ENCODE data around the gene DHDH. TPM values are rescaled to one million over a fixed set of nuclear protein-coding genes. Genes with fewer than 3 reads are reported as not detected.
"Not testable (repeated sequence)": the region's sequence is repeated elsewhere in the genome, so short reads cannot be mapped to it uniquely, and the experiment has no call there.

The DHDH gene
- not detected in 2 replicates for total RNA-seq

DNA sequence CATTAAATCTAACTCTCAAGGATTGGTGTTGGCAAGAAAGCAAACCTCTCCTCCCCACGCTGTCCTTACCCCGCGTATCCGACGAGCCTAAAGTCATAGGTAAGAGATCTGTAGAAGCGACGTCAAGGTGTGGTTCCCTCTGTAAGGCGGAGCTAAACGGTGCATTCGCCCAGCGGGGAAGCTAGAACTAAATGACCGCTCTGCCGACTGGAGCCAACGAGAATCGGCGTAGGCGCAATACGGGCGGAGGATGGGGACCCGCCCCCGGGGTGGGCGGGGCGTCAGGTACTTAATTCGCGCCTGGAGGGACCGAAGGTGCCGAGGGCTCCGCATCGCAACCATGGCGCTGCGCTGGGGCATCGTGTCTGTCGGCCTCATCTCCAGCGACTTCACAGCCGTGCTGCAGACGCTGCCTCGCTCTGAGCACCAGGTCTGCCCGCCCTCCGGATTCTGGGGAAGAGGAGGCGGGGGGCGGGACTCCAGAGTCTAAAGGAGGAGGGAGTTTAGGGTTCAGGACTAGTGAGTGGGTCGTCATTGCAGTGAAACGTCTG lies at the start of gene DHDH:
DHDH (plus strand) TSS at position 318 of the 551 bp plus-strand sequence; CDS start at position 341, 23 bp downstream.
- DNase-seq (ENCODE audit: low read depth) = peak; percentile 40
- peak within 1 kb of the TSS; percentile 56 for H3K4me3 ChIP-seq (ENCODE audit: low read depth, low read length)
- TF ChIP-seq, protein P1, sequence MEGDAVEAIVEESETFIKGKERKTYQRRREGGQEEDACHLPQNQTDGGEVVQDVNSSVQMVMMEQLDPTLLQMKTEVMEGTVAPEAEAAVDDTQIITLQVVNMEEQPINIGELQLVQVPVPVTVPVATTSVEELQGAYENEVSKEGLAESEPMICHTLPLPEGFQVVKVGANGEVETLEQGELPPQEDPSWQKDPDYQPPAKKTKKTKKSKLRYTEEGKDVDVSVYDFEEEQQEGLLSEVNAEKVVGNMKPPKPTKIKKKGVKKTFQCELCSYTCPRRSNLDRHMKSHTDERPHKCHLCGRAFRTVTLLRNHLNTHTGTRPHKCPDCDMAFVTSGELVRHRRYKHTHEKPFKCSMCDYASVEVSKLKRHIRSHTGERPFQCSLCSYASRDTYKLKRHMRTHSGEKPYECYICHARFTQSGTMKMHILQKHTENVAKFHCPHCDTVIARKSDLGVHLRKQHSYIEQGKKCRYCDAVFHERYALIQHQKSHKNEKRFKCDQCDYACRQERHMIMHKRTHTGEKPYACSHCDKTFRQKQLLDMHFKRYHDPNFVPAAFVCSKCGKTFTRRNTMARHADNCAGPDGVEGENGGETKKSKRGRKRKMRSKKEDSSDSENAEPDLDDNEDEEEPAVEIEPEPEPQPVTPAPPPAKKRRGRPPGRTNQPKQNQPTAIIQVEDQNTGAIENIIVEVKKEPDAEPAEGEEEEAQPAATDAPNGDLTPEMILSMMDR (IDR thresholded peaks at IDR 0.05; ENCODE audit: insufficient read depth, low read depth, low read length) = no peak

DNA sequence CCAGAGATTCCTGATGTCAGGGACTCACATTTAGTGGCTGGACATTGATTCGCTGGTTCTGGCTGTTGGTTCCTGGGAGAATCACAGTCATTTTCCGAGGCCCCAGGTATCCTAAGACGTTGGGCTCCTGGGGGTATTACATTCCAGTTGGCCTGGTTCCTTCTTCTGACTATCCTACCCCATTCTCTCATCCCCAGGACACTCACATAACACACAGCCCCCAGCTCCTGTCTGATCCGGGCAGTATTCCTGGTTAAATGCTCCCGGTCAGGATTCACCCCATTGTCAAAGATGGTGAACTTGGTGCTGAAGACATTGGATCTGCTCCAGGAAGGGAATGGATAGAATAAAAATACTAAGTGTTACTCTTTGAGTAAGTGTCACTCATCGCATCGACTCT lies 49.8 kb upstream of the DHDH start:
- H3K4me3 ChIP-seq (ENCODE audit: low read depth, low read length) = no peak overlapping the region
- TF ChIP-seq, protein P1 (IDR thresholded peaks at IDR 0.05; ENCODE audit: insufficient read depth, low read depth, low read length) = no peak
- DNase-seq (ENCODE audit: low read depth) = no peak

DNA sequence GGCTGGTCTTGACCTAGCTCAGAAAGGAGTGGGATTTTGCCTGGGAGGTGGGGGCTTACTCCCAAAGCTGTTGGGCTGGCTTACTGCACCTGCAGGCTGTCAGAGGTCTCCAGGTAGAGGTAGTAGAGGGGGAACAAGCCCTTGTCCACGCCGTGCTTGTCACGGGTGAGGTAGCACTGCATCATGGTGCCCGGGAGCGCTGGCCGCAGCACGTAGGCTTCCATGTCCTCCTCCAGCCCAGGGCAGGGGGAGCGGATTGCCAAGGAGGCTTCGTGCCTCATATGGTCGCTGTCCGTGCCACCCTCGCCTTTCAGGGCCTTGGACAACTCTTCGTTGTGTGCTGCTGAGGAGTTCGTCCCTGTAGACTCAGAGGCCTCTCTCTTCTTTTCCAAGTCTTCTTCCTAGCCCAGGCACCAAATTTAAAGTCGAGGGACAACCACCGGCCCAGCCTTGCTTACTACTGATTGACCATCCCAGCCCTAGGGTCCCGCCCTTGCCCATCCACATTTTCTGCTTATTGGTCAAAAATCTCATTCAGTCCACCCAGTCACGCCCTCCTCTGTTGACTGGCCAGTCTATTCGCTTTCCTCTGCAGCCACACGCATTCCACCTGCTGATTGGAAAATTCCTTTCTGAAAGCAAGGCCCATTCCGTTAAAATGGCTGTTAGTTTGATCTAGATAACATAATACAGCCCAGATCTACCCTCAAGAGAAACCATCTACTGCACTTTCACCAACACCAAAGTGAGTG lies 45.5 kb upstream of the DHDH start:
- no peak overlapping the region for H3K4me3 ChIP-seq (ENCODE audit: low read depth, low read length)
- TF ChIP-seq, protein P1 (IDR thresholded peaks at IDR 0.05; ENCODE audit: insufficient read depth, low read depth, low read length) = no peak
- DNase-seq (ENCODE audit: low read depth) = no peak

DNA sequence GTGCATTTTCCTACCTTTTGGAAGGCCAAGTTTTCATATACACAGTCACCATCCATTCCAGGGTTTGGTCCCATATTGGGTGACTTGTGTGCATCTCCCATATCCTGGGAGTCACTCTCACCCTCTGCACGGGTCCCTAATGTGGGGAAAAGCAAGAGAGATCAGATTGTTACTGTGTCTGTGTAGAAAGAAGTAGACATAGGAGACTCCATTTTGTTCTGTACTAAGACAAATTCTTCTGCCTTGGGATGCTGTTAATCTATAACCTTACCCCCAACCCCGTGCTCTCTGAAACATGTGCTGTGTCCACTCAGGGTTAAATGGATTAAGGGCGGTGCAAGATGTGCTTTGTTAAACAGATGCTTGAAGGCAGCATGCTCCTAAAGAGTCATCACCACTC lies 44.0 kb upstream of the DHDH start:
- H3K4me3 ChIP-seq (ENCODE audit: low read depth, low read length); DNase-seq (ENCODE audit: low read depth): not testable (repeated sequence)

DNA sequence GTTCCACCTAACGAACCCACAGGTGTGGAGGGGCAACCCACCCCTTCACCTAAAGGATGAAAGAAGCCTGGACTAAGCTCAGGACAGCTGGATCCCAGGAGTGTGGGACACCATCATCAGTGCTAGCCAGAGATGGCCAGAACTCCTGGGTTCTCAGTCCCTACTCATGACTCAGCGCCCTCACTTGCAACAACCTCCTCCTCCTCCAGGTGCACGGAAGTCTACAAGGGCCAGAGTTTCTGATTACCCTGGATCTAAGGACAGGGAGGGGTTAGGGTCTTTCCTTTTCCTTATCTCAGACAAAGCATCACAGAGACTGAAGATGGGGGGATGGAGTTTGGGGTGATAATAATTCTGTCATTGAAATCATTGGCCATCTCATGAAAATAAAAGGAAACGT lies 42.9 kb upstream of the DHDH start:
- DNase-seq (ENCODE audit: low read depth) = no peak
- TF ChIP-seq, protein P1 (IDR thresholded peaks at IDR 0.05; ENCODE audit: insufficient read depth, low read depth, low read length) = no peak
- H3K4me3 ChIP-seq (ENCODE audit: low read depth, low read length) = no peak overlapping the region

DNA sequence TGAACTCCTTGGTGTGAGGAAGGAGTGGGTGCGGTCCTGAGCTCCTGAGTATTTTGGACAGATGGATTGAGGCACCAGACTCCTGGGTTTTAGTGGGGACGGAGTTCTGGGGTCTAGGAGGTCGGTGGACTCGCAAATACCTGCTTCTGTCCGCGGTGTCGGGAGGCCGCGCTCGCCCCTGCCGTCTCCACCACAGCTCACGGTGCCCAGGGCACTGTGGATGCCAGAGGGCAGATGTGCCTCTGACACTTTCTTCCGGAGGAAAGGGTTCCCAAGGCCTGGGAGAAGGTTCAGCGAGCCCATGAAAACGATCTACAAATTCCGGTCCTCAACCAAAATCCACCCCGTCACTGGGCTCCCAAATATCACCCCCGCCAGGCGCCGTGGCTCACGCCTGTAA lies 38.3 kb upstream of the DHDH start:
- TF ChIP-seq, protein P1 (IDR thresholded peaks at IDR 0.05; ENCODE audit: insufficient read depth, low read depth, low read length) = no peak
- DNase-seq (ENCODE audit: low read depth) = no peak
- H3K4me3 ChIP-seq (ENCODE audit: low read depth, low read length) = no peak overlapping the region

DNA sequence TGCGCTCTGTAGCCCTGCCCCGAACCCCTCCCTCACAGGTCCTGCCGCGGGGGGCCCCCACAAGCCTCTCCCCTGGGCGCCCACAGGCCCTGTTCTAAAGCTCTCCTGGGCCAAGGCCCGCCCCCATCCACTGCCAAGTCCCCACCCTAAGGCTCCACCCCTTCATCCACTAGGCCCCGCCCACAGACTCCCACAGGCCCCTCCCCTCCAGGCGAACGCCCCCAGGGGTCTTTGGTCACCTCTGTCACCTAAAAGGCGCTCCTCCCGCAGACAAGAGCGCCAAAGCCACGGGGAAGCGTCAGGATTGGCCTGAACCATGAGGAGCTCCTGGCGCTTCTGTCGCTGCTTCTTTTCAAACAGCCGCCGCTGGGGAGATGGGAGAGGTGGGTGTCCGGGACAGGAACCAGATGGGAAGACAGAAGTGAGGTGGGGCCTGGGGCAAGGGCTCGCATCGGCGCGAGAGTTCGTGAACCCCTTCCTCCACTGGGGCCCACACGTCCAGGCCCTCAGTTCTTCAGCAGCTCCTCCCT lies 37.2 kb upstream of the DHDH start:
- TF ChIP-seq, protein P1 (IDR thresholded peaks at IDR 0.05; ENCODE audit: insufficient read depth, low read depth, low read length) = no peak
- peak overlapping the region; percentile 42 for H3K4me3 ChIP-seq (ENCODE audit: low read depth, low read length)
- peak; percentile 49 for DNase-seq (ENCODE audit: low read depth)

Data from fibroblast of villous mesenchyme (primary cell).